Stimulated activated CD8-positive, alpha-beta memory T cell treated with anti-CD3 and anti-CD28 coated beads, Interleukin-7, amount 100 ng/mL, for 4 hours (primary cell): ENCODE results near the gene TMEM151A.
A peak's percentile ranks its signal among the peaks of the same experiment; 100 is the strongest.
"Not testable (repeated sequence)": the region's sequence is repeated elsewhere in the genome, so short reads cannot be mapped to it uniquely, and the experiment has no call there.

Experiments used
- DNase-seq, 2 donors: peaks; one replicate each; pipeline ENCODE4 v3.0.0-alpha.2; 2020; ENCODE audit warnings: low read depth in 2 of 2

Gene TMEM151A

DNA sequence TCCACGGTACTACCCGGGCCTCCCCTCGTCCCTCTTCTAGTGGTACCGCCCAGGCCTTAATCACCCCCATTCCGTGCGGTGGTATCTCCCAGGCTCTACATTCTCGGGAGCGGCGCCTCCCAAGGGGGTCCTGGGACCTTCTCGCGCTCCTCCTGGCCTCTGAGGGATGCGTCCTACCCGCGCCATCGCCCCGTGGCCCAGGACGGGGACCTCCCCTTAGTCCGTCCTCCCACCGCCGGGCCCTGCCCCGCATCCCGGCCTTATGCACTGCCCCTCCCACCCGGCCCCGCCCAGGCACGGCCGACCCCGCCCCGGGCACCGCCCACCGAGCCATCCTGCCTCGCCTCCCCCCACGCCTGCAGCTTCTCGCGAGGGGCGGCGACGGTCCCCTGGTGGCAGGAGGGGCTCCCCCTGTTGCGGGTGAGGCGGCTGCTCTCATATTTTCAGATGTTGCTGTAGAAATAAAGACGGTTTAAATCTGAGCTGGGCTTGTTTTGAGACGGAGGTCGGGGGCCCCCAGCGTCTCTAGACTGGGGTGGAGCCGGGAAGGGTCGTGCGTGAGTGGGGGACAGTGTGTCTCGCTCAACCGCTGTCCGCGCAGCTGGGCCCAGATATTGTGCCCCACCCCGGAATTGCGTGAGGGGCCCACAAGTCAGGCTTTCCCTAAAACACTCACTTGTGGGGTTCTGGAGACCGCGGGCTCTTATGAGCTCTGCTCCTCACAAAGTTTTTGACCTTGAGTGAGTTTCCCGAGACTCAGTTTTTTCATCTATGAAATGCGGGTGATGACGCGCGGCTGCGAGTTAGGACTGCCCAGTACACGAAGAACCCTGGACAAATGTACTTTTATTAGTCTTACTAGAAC, 24.1 kb upstream of the TMEM151A start:
- DNase-seq = peak; percentile 70 to 84

DNA sequence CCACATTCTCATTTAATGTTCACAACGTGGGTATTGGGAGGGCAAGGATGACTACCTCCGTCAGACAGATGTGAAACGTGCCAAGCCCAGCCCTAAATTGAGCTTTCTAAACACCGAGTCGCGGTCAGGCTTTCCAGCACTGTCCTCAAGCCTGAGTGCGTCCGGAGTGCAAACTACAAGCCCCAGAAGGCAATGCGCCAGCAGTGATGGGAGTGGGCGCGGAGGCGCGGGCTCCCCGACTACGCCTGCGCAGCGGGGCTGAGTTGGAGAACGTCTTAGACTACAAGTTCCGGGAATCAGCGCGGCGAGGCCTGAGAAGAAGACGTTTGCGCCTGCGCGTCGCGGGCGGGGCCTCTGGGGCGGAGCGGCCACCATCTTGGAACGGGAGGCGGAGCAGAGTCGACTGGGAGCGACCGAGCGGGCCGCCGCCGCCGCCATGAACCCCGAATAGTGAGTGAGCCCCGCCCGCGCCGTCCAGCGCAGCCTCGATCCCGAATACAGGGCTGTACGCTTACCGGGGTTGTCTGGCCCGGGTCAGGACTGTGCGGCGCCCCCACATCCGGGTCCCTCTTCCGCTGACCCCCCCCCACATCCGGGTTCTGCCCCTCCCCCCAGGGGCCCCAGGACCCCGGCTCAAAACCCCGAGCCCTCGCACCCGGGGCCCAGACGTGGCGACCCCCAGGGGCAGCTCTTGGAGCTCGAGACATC, 23.3 kb upstream of the TMEM151A start, which contains the start of gene RAB1B:
RAB1B (plus strand) TSS at position 396 of the 708 bp plus-strand sequence; CDS start at position 437, 41 bp downstream.
- peak; percentile 99 to 100 for DNase-seq

DNA sequence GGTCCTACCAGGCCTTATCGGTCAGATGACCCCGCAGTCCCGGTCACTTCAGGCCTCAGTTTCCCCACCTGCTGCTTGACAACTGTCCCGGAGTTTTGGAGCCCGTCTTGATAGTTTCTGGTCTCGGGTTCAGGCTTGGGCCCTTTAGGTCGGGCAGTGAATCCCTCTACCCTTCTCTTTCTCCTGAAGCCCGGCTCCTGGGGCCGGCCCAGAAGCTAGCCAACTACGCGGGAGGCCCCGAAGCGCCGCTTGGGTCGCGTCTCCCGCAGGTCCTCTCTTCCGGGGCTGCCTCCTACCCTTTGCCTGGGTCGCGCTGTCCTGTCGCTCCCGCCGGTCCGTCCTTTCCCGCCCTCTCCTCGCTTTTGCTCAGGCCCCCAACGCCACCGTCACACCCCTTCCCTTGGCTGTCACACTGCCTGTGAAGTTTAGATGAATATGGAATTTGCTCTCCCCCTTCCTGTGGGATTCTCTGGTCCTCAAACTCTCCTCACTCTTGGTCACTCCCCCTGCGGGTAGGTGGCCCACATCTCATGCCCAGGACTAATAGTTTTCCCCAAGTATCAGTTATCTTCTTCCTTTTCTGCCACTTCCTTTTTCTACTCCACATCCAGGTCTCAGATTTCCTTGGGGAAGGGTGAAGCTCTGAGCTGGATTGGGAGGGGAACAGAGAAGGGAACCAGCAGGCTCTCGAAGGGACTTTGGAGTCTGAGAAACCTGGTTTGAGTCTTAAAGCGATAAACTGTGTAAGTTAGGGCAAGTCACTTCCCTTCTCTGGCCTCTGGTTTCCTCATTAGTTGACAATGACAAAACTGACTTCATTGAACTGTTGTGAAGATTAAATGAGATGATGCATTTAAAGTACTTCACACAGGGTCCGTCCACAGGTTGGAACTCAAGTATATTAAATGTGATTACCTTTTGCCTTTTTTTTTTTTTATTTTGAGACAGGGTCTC, 22.5 kb upstream of the TMEM151A start:
- DNase-seq = no peak

DNA sequence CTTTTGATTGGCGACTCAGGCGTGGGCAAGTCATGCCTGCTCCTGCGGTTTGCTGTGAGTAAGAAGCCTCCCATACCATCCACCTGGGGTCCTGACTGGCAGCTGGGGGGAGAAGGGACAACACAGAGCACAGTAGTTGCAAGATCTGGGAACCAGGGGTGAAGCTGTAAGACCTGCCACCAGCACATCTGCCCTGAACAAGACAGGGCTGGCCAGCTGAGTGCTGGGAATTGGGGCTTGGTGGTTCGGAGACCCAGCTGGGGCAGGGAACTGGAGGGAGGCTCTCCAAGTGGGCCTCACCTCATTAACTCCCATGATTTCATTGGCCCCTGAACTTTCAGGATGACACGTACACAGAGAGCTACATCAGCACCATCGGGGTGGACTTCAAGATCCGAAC, 19.9 kb upstream of the TMEM151A start:
- no peak for DNase-seq

DNA sequence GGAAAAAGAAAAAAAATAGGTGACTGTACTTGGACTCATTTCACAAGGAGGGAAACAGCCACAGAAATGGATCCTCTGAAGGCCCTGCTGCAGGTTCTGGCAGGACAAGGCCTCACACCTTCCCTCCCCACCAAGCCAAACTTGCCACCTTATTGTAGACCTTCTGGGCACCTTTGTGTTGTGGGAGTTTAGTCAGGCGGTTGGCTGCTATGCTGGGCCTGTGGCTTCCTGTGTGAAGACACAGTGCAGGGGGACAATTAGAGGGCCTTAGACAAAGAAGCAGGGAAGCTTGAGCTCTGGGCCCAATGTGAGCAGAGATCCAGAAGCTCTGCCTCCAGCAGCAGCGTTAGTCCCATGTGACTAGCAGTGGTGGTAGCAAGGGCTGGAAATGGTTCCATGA, 19.1 kb upstream of the TMEM151A start:
- no peak for DNase-seq

DNA sequence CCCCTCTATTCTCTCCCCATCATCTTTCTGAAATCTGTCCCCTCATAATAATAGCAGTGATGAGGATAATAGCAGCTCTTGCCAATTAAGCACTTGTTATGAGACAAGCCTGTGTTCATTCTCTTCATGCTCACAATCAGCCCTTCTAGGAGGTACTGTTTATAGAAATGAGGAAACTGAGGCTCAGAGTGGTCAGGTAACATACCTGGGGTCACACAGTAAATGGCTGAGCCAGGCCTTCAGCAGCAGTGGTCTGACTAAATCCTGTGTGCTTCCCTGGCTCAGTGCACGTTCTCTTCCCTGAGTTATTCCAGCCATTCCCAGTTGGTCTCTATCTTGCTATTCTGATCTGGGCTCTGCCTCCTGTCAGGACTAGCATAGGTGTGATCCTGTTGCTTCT, 17.5 kb upstream of the TMEM151A start:
- no peak for DNase-seq

DNA sequence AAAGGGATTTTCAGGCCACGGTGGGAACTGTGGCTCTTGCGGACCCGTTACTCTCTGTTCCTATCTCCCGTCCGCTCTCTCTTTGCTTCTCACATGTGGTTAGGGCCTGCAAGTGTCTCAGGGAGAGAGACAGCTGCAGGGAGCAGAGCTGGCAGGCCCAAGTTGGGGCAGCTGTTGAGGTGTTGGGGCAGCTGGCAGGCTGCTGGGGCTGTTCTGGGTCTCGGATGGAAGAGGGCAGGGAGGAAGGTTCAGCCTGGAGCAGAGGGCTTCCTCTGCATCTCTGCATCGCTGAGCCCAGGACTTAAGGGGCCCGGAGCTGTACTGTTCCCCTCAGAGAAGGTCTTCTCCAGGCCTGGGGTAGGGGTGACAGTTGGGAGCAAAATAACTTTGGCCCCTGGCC, 16.3 kb upstream of the TMEM151A start:
- no peak for DNase-seq

DNA sequence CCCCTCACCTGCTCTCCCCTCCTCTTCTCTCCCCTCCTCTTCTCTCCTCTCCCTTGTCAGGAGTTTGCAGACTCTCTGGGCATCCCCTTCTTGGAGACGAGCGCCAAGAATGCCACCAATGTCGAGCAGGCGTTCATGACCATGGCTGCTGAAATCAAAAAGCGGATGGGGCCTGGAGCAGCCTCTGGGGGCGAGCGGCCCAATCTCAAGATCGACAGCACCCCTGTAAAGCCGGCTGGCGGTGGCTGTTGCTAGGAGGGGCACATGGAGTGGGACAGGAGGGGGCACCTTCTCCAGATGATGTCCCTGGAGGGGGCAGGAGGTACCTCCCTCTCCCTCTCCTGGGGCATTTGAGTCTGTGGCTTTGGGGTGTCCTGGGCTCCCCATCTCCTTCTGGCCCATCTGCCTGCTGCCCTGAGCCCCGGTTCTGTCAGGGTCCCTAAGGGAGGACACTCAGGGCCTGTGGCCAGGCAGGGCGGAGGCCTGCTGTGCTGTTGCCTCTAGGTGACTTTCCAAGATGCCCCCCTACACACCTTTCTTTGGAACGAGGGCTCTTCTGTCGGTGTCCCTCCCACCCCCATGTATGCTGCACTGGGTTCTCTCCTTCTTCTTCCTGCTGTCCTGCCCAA, 15.6 kb upstream of the TMEM151A start:
- DNase-seq = no peak

DNA sequence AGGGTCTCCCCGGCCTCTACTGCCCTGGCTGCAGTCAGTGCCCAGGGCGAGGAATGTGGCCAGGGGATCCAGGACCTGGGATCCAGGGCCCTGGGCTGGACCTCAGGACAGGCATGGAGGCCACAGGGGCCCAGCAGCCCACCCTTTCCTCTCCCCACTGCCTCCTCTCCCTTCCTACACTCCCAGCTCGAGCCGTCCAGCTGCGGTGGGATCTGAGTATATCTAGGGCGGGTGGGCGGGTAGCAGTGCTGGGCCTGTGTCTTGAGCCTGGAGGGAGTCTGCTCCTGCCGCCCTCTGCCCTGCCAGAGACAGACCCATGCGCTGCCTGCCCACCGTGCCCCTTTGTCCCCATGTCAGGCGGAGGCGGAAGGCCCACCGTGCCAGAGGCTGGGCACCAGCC, 15.1 kb upstream of the TMEM151A start:
- not testable (repeated sequence) for DNase-seq

DNA sequence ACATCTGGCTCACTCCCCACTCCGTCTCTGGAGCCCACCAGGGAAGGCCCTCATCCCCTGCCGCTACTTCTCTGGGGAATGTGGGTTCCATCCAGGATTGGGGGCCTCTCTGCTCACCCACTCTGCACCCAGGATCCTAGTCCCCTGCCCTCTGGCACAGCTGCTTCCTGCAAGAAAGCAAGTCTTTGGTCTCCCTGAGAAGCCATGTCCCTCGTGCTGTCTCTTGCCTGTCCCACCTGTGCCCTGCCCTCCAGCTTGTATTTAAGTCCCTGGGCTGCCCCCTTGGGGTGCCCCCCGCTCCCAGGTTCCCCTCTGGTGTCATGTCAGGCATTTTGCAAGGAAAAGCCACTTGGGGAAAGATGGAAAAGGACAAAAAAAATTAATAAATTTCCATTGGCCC, 14.6 kb upstream of the TMEM151A start:
- not testable (repeated sequence) for DNase-seq

DNA sequence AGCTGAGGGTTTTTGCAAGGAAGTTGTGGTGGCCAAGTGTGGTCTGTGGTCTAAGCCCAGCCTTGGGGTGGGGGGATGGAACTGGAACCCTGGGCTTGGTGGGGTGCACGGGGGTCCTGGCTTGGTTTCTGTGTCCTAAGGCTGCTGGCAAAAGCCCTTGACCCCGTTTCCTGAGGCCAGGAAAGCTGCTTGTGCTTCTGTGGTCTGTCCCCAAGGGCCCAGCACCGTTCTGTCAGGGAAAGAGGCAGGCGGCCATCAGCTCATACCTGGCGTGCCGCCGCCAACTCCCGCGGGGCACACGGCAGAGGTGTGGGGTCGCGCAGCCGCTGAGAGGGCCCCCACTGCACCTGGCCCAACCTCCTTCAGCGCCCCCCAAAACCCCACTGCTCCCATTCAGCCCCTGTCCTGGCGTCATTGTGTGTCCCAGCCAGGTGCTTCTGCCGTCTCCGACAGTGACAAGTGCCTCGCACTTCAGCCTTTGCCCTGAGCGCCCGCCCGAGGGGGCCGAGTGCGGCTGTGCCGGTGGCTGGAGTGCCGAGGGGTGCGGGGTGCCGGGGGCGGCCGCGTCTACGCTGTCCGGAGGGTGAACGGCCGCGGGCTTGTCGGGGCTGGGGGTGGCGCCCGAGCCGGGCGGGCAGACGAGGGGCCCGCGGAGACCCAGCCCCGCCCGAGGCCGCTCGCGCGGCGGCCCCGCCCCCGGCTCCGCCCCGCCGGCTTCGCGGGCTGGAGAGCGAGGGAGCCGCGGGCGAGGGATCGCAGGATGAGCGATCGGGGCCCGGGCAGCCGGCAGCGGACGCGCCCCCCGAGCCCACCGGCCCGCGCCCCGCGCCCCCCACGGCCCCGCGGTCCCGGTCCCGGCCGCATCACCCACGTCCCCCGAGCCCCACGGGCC, 14.0 kb upstream of the TMEM151A start, which contains the start of gene CNIH2:
CNIH2 (plus strand) TSS at position 705 of the 892 bp plus-strand sequence. CDS start 282 bp downstream, outside the sequence.
- peak in 1 of 2 donors; percentile 31 for DNase-seq

DNA sequence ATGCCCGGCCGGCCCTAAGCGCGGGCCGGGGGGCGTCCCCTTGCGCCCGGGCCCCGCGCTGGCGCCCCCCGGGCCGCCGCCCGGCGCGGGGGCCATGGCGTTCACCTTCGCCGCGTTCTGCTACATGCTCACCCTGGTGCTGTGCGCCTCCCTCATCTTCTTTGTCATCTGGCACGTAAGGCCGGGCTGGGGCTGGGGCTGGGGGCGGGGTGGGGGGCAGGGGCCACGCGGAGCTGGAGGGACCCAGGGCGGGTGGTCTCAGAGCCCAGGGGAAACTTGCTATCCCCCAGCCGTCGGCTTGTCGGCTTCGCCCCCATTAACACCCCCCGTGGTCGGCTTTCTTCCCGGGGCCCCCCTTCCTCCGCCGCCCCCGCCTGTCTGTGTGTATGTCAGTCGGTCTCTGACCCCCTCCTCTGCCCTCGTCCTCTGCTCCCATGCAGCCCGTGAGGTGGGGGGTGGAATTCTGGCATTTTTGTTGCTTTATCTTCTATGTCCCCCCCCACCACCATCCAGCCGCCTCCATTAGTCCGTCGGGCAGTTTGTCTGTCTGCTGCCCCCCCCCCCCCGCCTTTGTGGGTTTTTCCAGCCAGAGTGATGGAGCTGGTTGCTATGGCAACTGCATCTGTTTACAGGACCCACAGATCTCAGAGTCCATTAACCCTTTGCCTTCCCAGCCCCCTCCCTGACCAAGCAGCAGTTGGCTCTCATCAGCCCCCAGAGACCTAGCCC, 13.2 kb upstream of the TMEM151A start:
- no peak for DNase-seq

DNA sequence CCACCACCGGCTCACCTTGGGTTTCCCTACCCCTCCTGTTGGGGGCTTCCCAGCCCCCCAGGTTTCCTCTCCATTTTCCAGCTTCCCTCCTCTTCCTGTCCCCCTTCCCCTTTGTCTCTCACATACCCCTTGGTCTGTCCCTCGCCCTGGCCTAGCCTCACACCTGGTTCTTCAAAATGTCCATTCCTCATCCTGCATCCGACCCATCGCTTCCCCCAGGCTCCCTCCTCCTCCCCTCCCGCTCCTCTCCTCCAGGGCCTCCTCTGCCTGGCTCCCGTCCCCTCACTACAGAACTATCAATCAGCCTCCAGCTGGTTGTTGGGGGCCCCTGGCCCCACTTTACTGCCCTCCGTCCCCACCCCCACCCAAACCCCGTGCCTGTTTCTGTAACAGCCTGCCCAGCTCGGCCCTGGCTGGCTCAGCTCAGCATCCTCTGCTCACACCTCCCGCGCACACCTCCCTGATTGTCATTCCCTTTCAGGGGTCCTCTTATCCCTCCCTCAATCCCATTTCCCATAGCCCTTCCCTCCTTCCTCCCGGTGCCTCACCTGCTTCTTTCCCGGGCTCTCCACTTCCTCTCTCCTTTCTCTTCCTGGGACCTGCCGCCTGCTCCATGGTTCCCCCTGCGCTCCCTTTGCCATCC, 12.5 kb upstream of the TMEM151A start:
- no peak for DNase-seq

DNA sequence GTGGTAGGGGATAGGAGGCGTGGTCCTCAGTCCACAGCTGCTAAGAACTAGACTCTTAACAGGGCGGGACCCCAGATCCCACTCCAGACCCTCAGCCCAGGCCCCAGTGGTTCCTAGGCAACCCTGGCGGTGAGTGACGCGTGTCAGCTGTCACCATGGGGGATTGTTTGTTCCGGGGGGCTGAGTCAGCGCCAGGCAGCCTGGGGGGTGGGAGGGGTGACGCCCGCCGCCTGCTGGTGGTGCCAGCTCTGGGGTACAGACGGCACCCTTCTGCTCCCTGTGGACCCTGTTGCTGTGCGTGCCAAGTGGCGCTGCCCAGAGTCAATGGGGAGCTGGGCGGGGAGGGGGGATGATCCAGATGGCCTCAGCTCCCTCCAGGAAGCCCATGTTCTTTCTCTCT, 11.3 kb upstream of the TMEM151A start:
- no peak for DNase-seq

DNA sequence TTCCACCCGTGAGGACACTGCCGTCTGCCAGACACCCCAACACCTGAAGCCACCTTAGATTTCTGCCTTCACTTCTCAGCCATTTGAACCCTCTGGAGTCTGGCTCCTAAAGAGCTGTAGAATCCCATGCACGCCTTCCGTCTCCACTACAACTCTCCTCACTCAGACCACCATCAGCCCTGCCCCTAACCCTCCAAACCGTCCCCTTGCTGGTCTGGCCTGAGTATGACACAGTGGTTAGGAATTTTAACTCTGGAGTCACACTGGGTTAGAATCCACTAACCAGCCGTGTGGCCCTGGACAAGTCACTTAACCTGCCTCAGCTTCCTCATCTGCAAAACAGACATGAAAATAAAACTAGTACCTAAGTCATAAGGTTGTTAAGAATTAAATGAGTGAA, 10.7 kb upstream of the TMEM151A start:
- no peak for DNase-seq

DNA sequence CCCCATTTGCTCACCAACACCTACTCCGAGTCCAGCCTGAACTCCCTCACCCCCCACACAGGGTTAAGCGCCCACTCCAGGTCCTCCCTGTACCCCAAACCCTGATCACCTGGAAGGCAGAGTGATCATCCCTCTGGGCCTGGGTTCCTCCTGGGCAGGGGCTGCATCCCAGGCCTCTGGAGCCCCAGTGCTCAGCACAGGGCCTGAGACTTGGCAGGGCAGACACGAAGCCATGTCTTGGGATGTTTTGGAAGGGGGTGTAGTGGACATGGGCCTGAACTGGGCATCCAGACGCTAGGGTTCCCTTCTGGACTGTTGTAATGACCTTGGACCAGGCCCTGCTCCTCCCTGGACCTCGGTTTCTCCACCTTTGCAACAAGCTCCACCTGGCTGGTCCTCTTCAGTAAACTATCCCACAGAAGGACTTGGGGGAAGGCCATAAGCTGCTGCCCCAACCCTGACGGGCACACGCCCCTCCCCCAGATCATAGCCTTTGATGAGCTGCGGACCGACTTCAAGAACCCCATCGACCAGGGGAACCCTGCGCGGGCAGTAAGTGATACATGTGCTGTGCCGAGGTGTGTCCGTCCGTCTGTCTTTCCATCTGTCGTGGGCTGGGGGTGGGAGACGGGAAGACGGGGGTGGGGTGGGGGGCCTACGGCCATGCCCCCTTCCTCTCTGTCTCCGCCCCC, 9.8 kb upstream of the TMEM151A start:
- no peak for DNase-seq

DNA sequence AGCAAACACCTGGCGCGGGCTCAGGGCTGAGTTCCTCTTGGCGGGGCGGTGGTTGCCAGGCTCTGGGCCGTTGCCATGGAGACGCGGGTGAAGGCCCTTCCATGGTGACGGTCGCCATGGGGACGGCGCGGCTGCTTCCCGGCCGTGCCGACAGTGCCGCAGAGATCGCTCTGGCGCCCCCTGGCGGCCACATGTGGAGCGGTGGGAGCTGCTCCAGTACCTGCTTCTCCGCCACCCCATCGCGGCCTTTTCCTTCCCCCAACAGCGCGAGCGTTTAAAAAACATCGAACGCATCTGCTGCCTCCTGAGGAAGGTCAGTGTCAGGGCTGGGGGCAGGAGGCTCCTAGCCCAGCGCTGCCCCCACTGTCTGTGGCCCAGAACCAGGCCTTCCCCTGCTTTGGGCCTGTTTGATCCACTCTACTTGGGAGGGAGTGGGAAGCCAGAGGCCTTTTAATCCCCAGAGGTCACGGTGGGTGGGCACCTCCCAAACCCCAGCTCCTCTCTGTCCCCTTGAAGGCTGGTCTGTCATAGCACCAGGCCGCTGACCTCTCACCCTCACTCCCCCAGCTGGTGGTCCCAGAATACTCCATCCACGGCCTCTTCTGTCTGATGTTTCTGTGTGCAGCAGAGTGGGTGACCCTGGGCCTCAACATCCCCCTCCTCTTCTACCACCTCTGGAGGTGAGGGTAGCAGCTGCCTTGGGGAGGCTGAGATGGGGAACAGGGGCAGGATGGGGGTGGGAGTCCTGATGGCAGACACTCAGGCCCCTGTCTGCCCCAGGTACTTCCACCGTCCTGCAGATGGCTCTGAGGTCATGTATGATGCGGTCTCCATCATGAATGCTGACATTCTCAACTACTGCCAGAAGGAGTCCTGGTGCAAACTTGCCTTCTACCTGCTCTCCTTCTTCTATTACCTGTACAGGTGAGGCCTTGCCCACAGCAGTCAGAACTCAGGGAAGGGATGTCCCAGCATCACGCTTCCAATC, 8.9 kb upstream of the TMEM151A start:
- DNase-seq = peak; percentile 92 to 98
